ENCODE measurements around the gene ANXA4. TPM values are rescaled to one million over a fixed set of nuclear protein-coding genes. Genes with fewer than 3 reads are reported as not detected.
A peak's percentile ranks its signal among the peaks of the same experiment; 100 is the strongest.

Gene ANXA4
- total RNA-seq (10 to 100 TPM in 1 of 2 experiments, 1 to 10 TPM in 1; 8.0 to 10.0 TPM), polyA plus RNA-seq (10 to 100 TPM in 1 of 3 donors, 1 to 10 TPM in 2; 2.9 to 15.8 (median 3.8) TPM), total RNA-seq (3.4 to 10.1 (median 6.5) reads per million in 6 experiments)

- ATAC-seq (peak; percentile 83 to 85), DNase-seq (peak; percentile 10 to 74 (median 44))
- H3K27me3 Mint-ChIP-seq: peaks cover 0 to 2% (median 0%) of the 10 kb centered on the region in 5 donors
- no peaks in the 10 kb centered on the region for H3K9me3 Mint-ChIP-seq
- POLR2A ChIA-PET: interaction anchor here (0.7 to 1.3 kb wide), 4 partner anchors 17 to 175 kb away, joined by 3 to 5 read pairs (median 3); no protein-coding TSS in a partner anchor
- peak within 1 kb of the TSS; percentile 12 to 94 (median 86) for H3K27ac Mint-ChIP-seq
- H3K4me3 Mint-ChIP-seq: peak within 1 kb of the TSS; percentile 87 to 98 (median 92)
- peaks cover 3 to 30% (median 14%) of the 10 kb centered on the region in 4 donors for H3K4me1 Mint-ChIP-seq
- no peaks in the 10 kb centered on the region for H3K36me3 Mint-ChIP-seq
Measured at GRCh38 chr2:69741575-69742321, at the start of gene ANXA4. Gene ANXA4, plus strand, starts transcription at chr2:69742134. Its CDS starts 39,432 bp downstream, at chr2:69781566.

- Mint-ChIP-seq H3K4me1 (peaks cover 44 to 92% (median 87%) of the 10 kb centered on the region in 4 donors), H3K4me3 (peak overlapping the region in 6 of 10 donors; percentile 70 to 81 (median 76)), H3K9me3 (no peaks in the 10 kb centered on the region), H3K36me3 (no peaks in the 10 kb centered on the region), H3K27me3 (no peaks in the 10 kb centered on the region), H3K27ac (peak overlapping the region; percentile 91 to 99 (median 96))
- no peak for ATAC-seq
- no peak for DNase-seq
- POLR2A ChIA-PET: interaction anchor here (0.8 to 8.6 kb wide), 4 partner anchors 9 to 49 kb away, joined by 3 to 214 read pairs (median 38); partner anchors contain the start of gene AAK1
Measured at GRCh38 chr2:69692424-69692823, 49.5 kb upstream of the ANXA4 start.

GRCh38 chr2:69693059-69693774 is 48.7 kb upstream of the ANXA4 start:
- DNase-seq (peak in 9 of 10 donors; percentile 7 to 64 (median 27)), ATAC-seq (peak; percentile 56 to 60)
- POLR2A ChIA-PET: interaction anchor here (0.6 to 8.6 kb wide), 10 partner anchors 10 to 200 kb away, joined by 3 to 214 read pairs (median 10); partner anchors contain the start of genes AAK1 and SNRNP27
- H3K4me3 Mint-ChIP-seq: peak overlapping the region; percentile 60 to 85 (median 76)
- H3K36me3 Mint-ChIP-seq: no peaks in the 10 kb centered on the region
- peaks cover 46 to 95% (median 87%) of the 10 kb centered on the region in 4 donors for H3K4me1 Mint-ChIP-seq
- H3K9me3 Mint-ChIP-seq: no peaks in the 10 kb centered on the region
- H3K27ac Mint-ChIP-seq: peak overlapping the region; percentile 91 to 99 (median 96)
- H3K27me3 Mint-ChIP-seq: no peaks in the 10 kb centered on the region

DNA sequence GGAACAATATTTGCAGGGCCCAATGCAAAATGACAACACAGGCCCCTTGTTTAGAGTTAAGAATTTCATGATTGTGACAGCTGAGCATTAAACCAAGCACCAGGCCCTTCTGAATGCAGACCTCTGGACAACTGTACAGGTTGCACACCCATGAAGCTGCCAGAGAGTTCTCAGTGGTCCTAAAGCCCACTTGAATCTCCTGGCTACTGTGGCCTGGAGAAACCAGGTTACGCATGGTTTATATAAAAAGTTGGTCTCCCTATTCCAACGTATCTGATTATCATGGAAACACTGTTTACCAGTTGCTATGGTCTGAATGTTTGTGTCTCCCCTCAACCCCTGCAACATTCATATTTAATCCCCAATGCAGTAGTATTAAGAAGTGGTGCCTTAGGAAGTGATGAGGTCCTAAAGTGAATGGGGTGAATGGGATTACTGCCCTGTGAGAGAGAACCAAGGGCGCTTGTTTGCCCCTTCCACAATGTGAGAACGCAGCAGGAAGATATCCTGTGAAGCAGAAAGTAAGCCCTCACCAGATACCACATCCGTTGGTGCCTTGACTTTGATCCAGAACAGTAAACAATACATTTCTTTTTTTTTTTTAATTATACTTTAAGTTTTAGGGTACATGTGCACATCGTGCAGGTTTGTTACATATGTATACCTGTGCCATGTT is 48.0 kb upstream of the ANXA4 start:
- Mint-ChIP-seq H3K27ac (peak overlapping the region; percentile 91 to 99 (median 96)), H3K4me3 (peak overlapping the region; percentile 60 to 85 (median 76)), H3K9me3 (no peaks in the 10 kb centered on the region), H3K27me3 (no peaks in the 10 kb centered on the region), H3K4me1 (peaks cover 52 to 95% (median 89%) of the 10 kb centered on the region in 4 donors), H3K36me3 (no peaks in the 10 kb centered on the region)
- peak; percentile 80 to 90 for ATAC-seq
- POLR2A ChIA-PET: interaction anchor here (0.6 to 8.6 kb wide), 10 partner anchors 11 to 200 kb away, joined by 3 to 214 read pairs (median 10); partner anchors contain the start of genes AAK1 and SNRNP27
- DNase-seq: peak; percentile 25 to 88 (median 66)

DNA sequence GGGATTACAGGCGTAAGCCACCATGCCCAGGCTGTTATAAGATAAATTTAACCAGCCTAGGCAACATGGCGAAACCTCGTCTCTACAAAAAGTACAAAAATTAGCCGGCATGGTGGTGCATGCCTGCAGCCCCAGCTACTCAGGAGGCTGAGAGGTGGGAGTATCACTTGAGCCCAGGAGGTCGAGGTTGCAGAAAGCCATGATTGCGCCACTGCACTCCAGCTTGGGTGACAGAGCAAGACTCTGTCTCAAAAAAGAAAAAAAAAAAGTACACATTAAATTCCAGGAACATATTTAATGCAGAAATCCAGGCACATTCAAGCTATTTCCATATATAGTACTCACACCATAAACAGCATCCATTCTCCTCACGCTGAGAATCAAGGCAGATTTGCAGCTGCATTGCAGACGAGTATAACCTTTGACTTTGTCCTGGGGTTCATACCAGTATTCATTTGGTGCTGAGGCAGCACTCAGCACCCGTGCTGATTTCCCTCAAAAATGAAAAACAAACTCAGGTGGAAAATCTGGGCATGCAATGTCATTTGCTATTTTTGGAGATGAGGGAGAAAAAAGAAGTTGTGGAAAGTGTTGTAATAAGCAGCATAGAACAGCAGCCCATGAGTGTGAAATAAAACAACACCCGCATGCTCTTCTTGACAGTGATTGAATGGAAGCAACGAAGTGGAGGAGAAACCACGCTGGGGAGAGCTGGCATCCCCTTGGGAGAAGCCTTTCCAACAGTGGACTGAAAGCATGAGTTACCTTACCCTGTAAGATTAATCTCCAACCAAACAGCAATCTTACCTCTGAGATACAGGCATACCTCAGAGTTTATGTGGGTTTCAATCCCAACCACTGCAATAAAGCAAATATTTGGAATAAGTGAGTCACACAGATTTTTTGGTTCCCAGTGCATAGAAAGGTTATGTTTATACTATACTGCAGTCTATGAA is 46.8 kb upstream of the ANXA4 start:
- peak overlapping the region in 9 of 10 donors; percentile 39 to 72 (median 55) for H3K4me3 Mint-ChIP-seq
- POLR2A ChIA-PET: interaction anchor here (0.6 to 8.6 kb wide), 6 partner anchors 11 to 99 kb away, joined by 3 to 214 read pairs (median 26); partner anchors contain the start of gene AAK1
- ATAC-seq (no peak), DNase-seq (no peak)
- H3K9me3 Mint-ChIP-seq: no peaks in the 10 kb centered on the region
- H3K27me3 Mint-ChIP-seq: no peaks in the 10 kb centered on the region
- H3K4me1 Mint-ChIP-seq: peaks cover 54 to 95% (median 92%) of the 10 kb centered on the region in 4 donors
- no peaks in the 10 kb centered on the region for H3K36me3 Mint-ChIP-seq
- H3K27ac Mint-ChIP-seq: peak overlapping the region; percentile 71 to 98 (median 88)

DNA sequence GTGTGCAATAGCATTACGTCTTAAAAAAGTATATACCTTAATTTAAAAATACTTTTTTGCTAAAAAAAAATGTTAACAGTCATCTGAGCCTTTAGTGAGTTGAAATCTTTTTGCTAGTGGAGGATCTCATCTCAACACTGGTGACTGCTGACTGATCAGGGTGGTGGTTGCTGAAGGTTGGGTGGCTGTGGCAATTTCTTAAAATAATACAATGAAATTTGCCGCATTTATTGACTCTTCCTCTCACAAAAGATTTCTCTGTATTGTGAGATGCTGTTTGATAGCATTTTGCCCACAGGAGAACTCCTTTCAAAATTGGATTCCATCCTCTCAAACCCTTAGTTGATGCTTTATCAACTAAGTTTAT is 46.1 kb upstream of the ANXA4 start:
- Mint-ChIP-seq H3K27me3 (no peaks in the 10 kb centered on the region), H3K27ac (peak overlapping the region; percentile 31 to 98 (median 82)), H3K9me3 (no peaks in the 10 kb centered on the region), H3K4me3 (peak overlapping the region in 7 of 10 donors; percentile 1 to 52 (median 36)), H3K36me3 (no peaks in the 10 kb centered on the region), H3K4me1 (peaks cover 49 to 88% (median 85%) of the 10 kb centered on the region in 4 donors)
- POLR2A ChIA-PET: interaction anchor here (6.0 to 8.6 kb wide), 3 partner anchors 11 to 52 kb away, joined by 28 to 214 read pairs (median 51); partner anchors contain the start of gene AAK1
- DNase-seq: no peak
- ATAC-seq: no peak

- H3K27me3 Mint-ChIP-seq: peaks cover 0 to 2% (median 0%) of the 10 kb centered on the region in 5 donors
- ATAC-seq (no peak), DNase-seq (no peak)
- POLR2A ChIA-PET: interaction anchor here (8.6 kb wide), 1 partner anchor 57 kb away, joined by 214 read pairs; the partner anchor contains the start of gene AAK1
- peak overlapping the region in 2 of 10 donors; percentile 34 to 68 for H3K27ac Mint-ChIP-seq
- peaks cover 33 to 53% (median 46%) of the 10 kb centered on the region in 4 donors for H3K4me1 Mint-ChIP-seq
- H3K36me3 Mint-ChIP-seq: no peaks in the 10 kb centered on the region
- no peak overlapping the region for H3K4me3 Mint-ChIP-seq
- H3K9me3 Mint-ChIP-seq: no peaks in the 10 kb centered on the region
Measured at GRCh38 chr2:69700381-69700780, 41.6 kb upstream of the ANXA4 start.

- H3K27ac Mint-ChIP-seq: peak overlapping the region in 3 of 10 donors; percentile 2 to 8 (median 6)
- DNase-seq: no peak
- H3K4me1 Mint-ChIP-seq: peaks cover 27 to 43% (median 38%) of the 10 kb centered on the region in 4 donors
- H3K9me3 Mint-ChIP-seq: no peaks in the 10 kb centered on the region
- H3K36me3 Mint-ChIP-seq: no peaks in the 10 kb centered on the region
- peaks cover 0 to 2% (median 0%) of the 10 kb centered on the region in 5 donors for H3K27me3 Mint-ChIP-seq
- no peak overlapping the region for H3K4me3 Mint-ChIP-seq
- ATAC-seq: no peak
- POLR2A ChIA-PET: interaction anchor here (8.6 kb wide), 1 partner anchor 58 kb away, joined by 214 read pairs; the partner anchor contains the start of gene AAK1
Measured at GRCh38 chr2:69701100-69701945, 40.6 kb upstream of the ANXA4 start.

- H3K27me3 Mint-ChIP-seq: peaks cover 0 to 2% (median 0%) of the 10 kb centered on the region in 5 donors
- ATAC-seq (no peak), DNase-seq (no peak)
- H3K4me3 Mint-ChIP-seq: no peak overlapping the region
- no peaks in the 10 kb centered on the region for H3K9me3 Mint-ChIP-seq
- peak overlapping the region in 2 of 10 donors; percentile 8 to 66 for H3K27ac Mint-ChIP-seq
- peaks cover 20 to 29% (median 27%) of the 10 kb centered on the region in 4 donors for H3K4me1 Mint-ChIP-seq
- H3K36me3 Mint-ChIP-seq: no peaks in the 10 kb centered on the region
- POLR2A ChIA-PET: no interaction called here
Measured at GRCh38 chr2:69703189-69703588, 38.7 kb upstream of the ANXA4 start.

DNA sequence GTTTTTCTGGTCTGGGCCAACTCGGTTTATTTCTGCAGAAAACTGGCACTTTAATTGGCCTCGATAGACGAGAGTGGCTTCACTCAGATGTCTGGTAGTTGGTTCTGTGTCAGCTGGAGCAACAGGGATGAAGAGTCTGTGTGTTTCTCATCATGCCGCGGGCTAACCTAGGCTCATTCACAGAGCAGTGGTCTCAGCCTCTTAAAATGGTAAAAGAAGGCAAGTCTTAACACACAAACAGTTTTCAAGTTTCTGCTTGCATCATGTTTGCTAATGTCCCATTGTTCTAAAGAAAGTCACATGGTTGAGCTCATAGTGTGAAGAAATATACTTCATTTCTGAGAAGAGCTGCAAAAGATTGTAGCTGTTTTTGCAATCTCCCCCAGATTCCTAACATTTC is 37.5 kb upstream of the ANXA4 start:
- DNase-seq: no peak
- H3K27me3 Mint-ChIP-seq: peaks cover 0 to 2% (median 0%) of the 10 kb centered on the region in 5 donors
- ATAC-seq: no peak
- H3K4me3 Mint-ChIP-seq: no peak overlapping the region
- no peaks in the 10 kb centered on the region for H3K9me3 Mint-ChIP-seq
- peaks cover 11 to 24% (median 20%) of the 10 kb centered on the region in 4 donors for H3K4me1 Mint-ChIP-seq
- no peaks in the 10 kb centered on the region for H3K36me3 Mint-ChIP-seq
- POLR2A ChIA-PET: interaction anchor here (4.5 kb wide), 1 partner anchor 8 kb away, joined by 28 read pairs; no protein-coding TSS in a partner anchor
- peak overlapping the region in 2 of 10 donors; percentile 44 to 75 for H3K27ac Mint-ChIP-seq

All from naive thymus-derived CD8-positive, alpha-beta T cell (primary cell).